NCI-H526 treated with DMSO at 0.1 percent for 48 hours (cell line): ENCODE data around the gene HTRA3.
"Not testable (repeated sequence)": the region's sequence is repeated elsewhere in the genome, so short reads cannot be mapped to it uniquely, and the experiment has no call there.

Source experiments
- DNase-seq: peaks from one replicate; lab custom pipeline; 2025; lab: John Stamatoyannopoulos, UW

HTRA3 gene

GRCh38 chr4:8343262-8343966, 73.9 kb downstream of the HTRA3 start:
- DNase-seq: no peak

GRCh38 chr4:8343967-8344331, 74.4 kb downstream of the HTRA3 start:
- no peak for DNase-seq

- DNase-seq: no peak
These were observed 74.8 kb downstream of the HTRA3 start for GRCh38 chr4:8344377-8344776.

GRCh38 chr4:8345053-8345945, 75.7 kb downstream of the HTRA3 start:
- no peak for DNase-seq

- no peak for DNase-seq
These were observed 76.6 kb downstream of the HTRA3 start for GRCh38 chr4:8345946-8346814.

GRCh38 chr4:8346838-8347605, 77.5 kb downstream of the HTRA3 start:
- DNase-seq: no peak

GRCh38 chr4:8347660-8348059, 78.1 kb downstream of the HTRA3 start:
- DNase-seq: no peak

- DNase-seq: no peak
These were observed 78.5 kb downstream of the HTRA3 start for GRCh38 chr4:8348071-8348470.

- DNase-seq: not testable (repeated sequence)
These were observed 79.7 kb downstream of the HTRA3 start for GRCh38 chr4:8349236-8349635.

- no peak for DNase-seq
These were observed 80.2 kb downstream of the HTRA3 start for GRCh38 chr4:8349664-8350236.

- DNase-seq: no peak
These were observed 80.8 kb downstream of the HTRA3 start for GRCh38 chr4:8350352-8350751.

- DNase-seq: no peak
These were observed 81.4 kb downstream of the HTRA3 start for GRCh38 chr4:8350841-8351461.

- no peak for DNase-seq
These were observed 82.4 kb downstream of the HTRA3 start for GRCh38 chr4:8351931-8352367.

- no peak for DNase-seq
These were observed 83.0 kb downstream of the HTRA3 start for GRCh38 chr4:8352368-8353157.

- no peak for DNase-seq
These were observed 83.7 kb downstream of the HTRA3 start for GRCh38 chr4:8353158-8353669.

GRCh38 chr4:8353912-8354453, 84.4 kb downstream of the HTRA3 start:
- DNase-seq: no peak

- no peak for DNase-seq
These were observed 85.8 kb downstream of the HTRA3 start for GRCh38 chr4:8355306-8355705.

GRCh38 chr4:8355864-8356565, 86.5 kb downstream of the HTRA3 start:
- DNase-seq: no peak
